BJ (cell line): ENCODE measurements around the gene NIT2. TPM values are rescaled to one million over a fixed set of nuclear protein-coding genes. Genes with fewer than 3 reads are reported as not detected.

Experiments
- CTCF ChIA-PET: fragments of 350-600 bp; formaldehyde crosslinking; extraction: SDS; loops from one replicate; lab custom pipeline; 2021; ENCODE audit warnings: antibody characterized with exemption, inconsistent platforms; lab: Yijun Ruan, JAX
- POLR2A ChIA-PET: fragments of 300-600 bp; sonication (Branson Sonifier 250); formaldehyde crosslinking; extraction: SDS; loops from one replicate; lab custom pipeline; 2021; ENCODE audit warnings: antibody characterized with exemption; lab: Charles Lee
- DNase-seq: peaks from one replicate; pipeline ENCODE4 v3.0.0-alpha.2; 2011; ENCODE audit warnings: low read depth
- H3K27me3 ChIP-seq: 2 replicates; pipeline ENCODE4 v1.6.0; 2011; ENCODE audit warnings: low read length; ENCODE audit not compliant: control insufficient read depth, insufficient read depth
- H3K36me3 ChIP-seq: 2 replicates; pipeline ENCODE4 v1.5.1; 2011; ENCODE audit warnings: low read length; ENCODE audit not compliant: control insufficient read depth, insufficient read depth
- H3K4me3 ChIP-seq: 2 replicates; pipeline ENCODE4 v1.5.1; 2011; ENCODE audit warnings: low read depth, mild to moderate bottlenecking, control low read depth, low read length
- CTCF ChIP-seq: IDR thresholded peaks from 2 replicates; pipeline ENCODE4 v1.5.1; 2011; ENCODE audit warnings: low read depth, mild to moderate bottlenecking, control low read depth, inconsistent platforms, low read length, moderate library complexity; ENCODE audit not compliant: insufficient read depth
- polyA plus RNA-seq: library from polyadenylated mRNA; depleted of rRNA; stranded (reverse); fragments of >200 nt; gene quantifications from 2 replicates; pipeline ENCODE4 v1.2.3, GENCODE V29; 2011

NIT2 gene
- polyA plus RNA-seq, 1 experiment, result 34.5 TPM

DNA sequence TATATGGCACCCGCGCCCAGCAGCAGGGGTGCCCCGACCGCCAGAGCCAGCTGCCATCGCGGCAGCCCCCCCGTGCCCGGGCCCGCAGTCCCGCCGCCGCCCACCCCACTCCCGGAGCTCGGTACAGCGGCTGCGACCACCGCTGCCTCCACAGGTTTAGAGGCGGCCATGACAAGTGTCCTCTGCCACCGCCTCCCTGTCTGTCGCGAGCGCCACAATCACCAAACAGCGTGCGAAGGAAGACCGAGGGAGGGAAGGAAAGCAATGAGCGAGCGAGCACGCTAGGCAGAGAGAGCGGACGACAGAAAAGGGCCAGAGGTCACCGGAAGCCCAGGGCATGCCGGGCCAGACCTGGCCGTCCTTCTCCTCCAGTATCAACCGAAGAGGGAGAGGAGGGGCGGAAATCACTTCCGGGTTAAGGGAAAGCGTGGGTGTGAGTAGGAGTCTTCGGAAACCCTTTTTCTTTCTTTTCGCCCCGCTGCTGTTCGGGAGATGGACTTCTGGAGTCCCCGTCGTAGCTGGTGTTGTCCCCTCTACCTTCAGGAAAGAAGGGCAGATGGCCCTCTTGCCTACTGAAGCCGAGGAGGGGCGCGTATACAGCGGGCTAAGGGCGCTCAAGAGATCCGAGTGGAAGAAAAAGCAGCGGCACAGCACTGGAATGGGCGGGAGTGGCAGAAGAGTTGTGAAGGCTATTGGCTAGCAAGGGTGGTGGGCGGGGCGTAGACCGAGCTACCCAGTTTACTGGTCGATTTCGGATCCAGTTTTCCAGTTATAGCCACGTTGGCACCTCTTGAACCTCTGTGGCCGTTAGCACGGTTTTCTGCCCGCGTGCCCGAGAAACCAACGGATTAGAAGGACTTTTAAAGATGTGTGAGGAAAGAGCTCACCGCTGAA lies 66.5 kb downstream of the NIT2 start, which contains the start of the genes LNP1 and TOMM70:
TSS of gene LNP1 (plus strand) at position 760 of the 894 bp plus-strand sequence. CDS start 28,191 bp downstream, outside the sequence.
TSS of gene TOMM70 (minus strand) at position 310 of the 894 bp plus-strand sequence. CDS start at position 170, 140 bp downstream.
- Histone ChIP-seq H3K36me3 (no peaks in the 10 kb centered on the region), H3K4me3 (peak within 1 kb of the TSS; percentile 76), H3K27me3 (no peaks in the 10 kb centered on the region)
- TF ChIP-seq CTCF, result no peak
- ChIA-PET CTCF (interaction anchor here (0.8 to 1.5 kb wide), 3 partner anchors 8 to 189 kb away, joined by 3 to 4 read pairs (median 3); no protein-coding TSS in a partner anchor), POLR2A (interaction anchor here (0.6 kb wide), 4 partner anchors 10 to 692 kb away, joined by 3 to 5 read pairs (median 4); no protein-coding TSS in a partner anchor)
- DNase-seq, result peak; percentile 79

DNA sequence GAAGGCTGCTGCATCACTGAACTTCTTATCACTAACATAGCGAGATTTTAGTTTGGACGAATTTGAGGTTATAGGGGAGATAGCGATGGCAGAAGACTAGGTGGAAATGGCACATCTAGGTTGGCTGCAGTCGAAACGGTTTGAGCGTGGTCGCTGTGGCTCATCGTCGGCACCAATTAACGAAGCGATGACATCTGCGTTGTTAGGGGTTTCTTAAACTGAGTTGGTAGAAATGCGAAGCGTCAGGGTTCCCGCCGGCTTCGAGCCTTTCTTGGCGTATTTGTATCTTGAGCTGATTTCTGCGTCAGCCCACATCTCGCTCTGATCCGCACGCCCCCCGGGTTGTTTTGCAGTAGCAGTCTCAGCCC lies 67.1 kb downstream of the NIT2 start:
- ChIA-PET CTCF (interaction anchor here (0.8 kb wide), 1 partner anchor 188 kb away, joined by 3 read pairs; no protein-coding TSS in a partner anchor), POLR2A (interaction anchor here (0.6 kb wide), 3 partner anchors 10 to 692 kb away, joined by 3 to 5 read pairs (median 3); no protein-coding TSS in a partner anchor)
- no peak for TF ChIP-seq CTCF
- Histone ChIP-seq H3K36me3 (no peaks in the 10 kb centered on the region), H3K27me3 (no peaks in the 10 kb centered on the region), H3K4me3 (peak overlapping the region; percentile 76)
- no peak for DNase-seq

GRCh38 chr3:100402256-100402655 lies 67.7 kb downstream of the NIT2 start:
- CTCF ChIA-PET, result interaction anchor here (0.7 kb wide), 1 partner anchor 727 kb away, joined by 3 read pairs; no protein-coding TSS in a partner anchor

GRCh38 chr3:100402891-100403290 lies 68.3 kb downstream of the NIT2 start:
- TF ChIP-seq CTCF, result no peak
- no peaks in the 10 kb centered on the region for H3K27me3 ChIP-seq
- ChIA-PET CTCF (no interaction called here), POLR2A (no interaction called here)
- H3K36me3 ChIP-seq, result no peaks in the 10 kb centered on the region
- peak overlapping the region; percentile 76 for H3K4me3 ChIP-seq
- DNase-seq, result no peak

More at GRCh38 chr3:100402256-100402655, 67.7 kb downstream of the NIT2 start:
- TF ChIP-seq CTCF, result no peak
- H3K4me3 ChIP-seq, result peak overlapping the region; percentile 76
- peak; percentile 44 for DNase-seq
- no peaks in the 10 kb centered on the region for H3K27me3 ChIP-seq
- H3K36me3 ChIP-seq, result no peaks in the 10 kb centered on the region
- POLR2A ChIA-PET, result no interaction called here
